Activated gamma-delta T cell treated with Interleukin-2 at 50 U/mL for 16 hours (primary cell): ENCODE measurements around the gene SCARB1.

ENCODE experiments used
- DNase-seq: peaks from one replicate; pipeline ENCODE4 v3.0.0-alpha.2; 2020

SCARB1 gene

GRCh38 chr12:124740691-124741137 is 123.0 kb downstream of the SCARB1 start:
- DNase-seq = no peak

GRCh38 chr12:124739953-124740561 is 123.6 kb downstream of the SCARB1 start:
- DNase-seq = no peak

GRCh38 chr12:124738636-124739467 is 124.8 kb downstream of the SCARB1 start:
- no peak for DNase-seq

GRCh38 chr12:124737772-124738635 is 125.7 kb downstream of the SCARB1 start:
- no peak for DNase-seq

- DNase-seq = no peak
Observed at GRCh38 chr12:124737040-124737419, 126.6 kb downstream of the SCARB1 start.

GRCh38 chr12:124736115-124737039 is 127.3 kb downstream of the SCARB1 start:
- DNase-seq = no peak

- no peak for DNase-seq
Observed at GRCh38 chr12:124734224-124734788, 129.4 kb downstream of the SCARB1 start.

GRCh38 chr12:124733086-124733485 is 130.6 kb downstream of the SCARB1 start:
- no peak for DNase-seq

- no peak for DNase-seq
Observed at GRCh38 chr12:124732275-124733075, 131.2 kb downstream of the SCARB1 start.

- DNase-seq = no peak
Observed at GRCh38 chr12:124731869-124732268, 131.8 kb downstream of the SCARB1 start.

GRCh38 chr12:124730455-124730932 is 133.2 kb downstream of the SCARB1 start:
- DNase-seq = no peak

- no peak for DNase-seq
Observed at GRCh38 chr12:124727922-124728321, 135.7 kb downstream of the SCARB1 start.

GRCh38 chr12:124727264-124727800 is 136.3 kb downstream of the SCARB1 start:
- no peak for DNase-seq
